Measurements from ENCODE around the gene DACT1. TPM values are rescaled to one million over a fixed set of nuclear protein-coding genes. Genes with fewer than 3 reads are reported as not detected.
A peak's percentile ranks its signal among the peaks of the same experiment; 100 is the strongest.

DACT1 gene
- total RNA-seq, 2 experiments from 2014 or later: 1.3 TPM

- no peaks in the 10 kb centered on the region for H3K36me3 Mint-ChIP-seq (ENCODE audit: low read depth)
- H3K27ac Mint-ChIP-seq: peak overlapping the region; percentile 70
- intact Hi-C loops (cut with DNase I, micrococcal nuclease): no loop called here
- H3K27me3 Mint-ChIP-seq: no peaks in the 10 kb centered on the region
- DNase-seq (no peak), ATAC-seq (ENCODE audit: poor library complexity) (no peak)
- no peak overlapping the region for H3K4me3 ChIP-seq (ENCODE audit: low read length)
- POLR2A ChIA-PET: interaction anchor here (1.0 kb wide), 1 partner anchor 24 kb away, joined by 7 read pairs; the partner anchor contains the start of gene DACT1
- no peaks in the 10 kb centered on the region for H3K27me3 ChIP-seq (ENCODE audit: control insufficient read depth in 1 of 2, insufficient read depth in 2 of 2, low read length in 2 of 2)
- H3K4me3 Mint-ChIP-seq: no peak overlapping the region
- CTCF ChIA-PET: no interaction called here
- no peaks in the 10 kb centered on the region for H3K9me3 Mint-ChIP-seq
- H3K4me1 ChIP-seq (ENCODE audit: insufficient read depth, low read length): peaks cover 4% of the 10 kb centered on the region
- H3K9me3 ChIP-seq (ENCODE audit: control insufficient read depth in 1 of 2, insufficient read depth in 1 of 2, low read length in 2 of 2): no peaks in the 10 kb centered on the region
- TF ChIP-seq CTCF (IDR thresholded peaks at IDR 0.05): no peak
- H3K4me1 Mint-ChIP-seq (ENCODE audit: low read depth): peaks cover 26% of the 10 kb centered on the region
- H3K36me3 ChIP-seq (ENCODE audit: insufficient read depth, low read length): no peaks in the 10 kb centered on the region
- no peak overlapping the region for H3K27ac ChIP-seq (ENCODE audit: low read depth in 1 of 2, low read length in 2 of 2)
Observed at GRCh38 chr14:58662018-58662417, 24.3 kb downstream of the DACT1 start.

GRCh38 chr14:58662759-58663158 is 25.0 kb downstream of the DACT1 start:
- Mint-ChIP-seq H3K36me3 (ENCODE audit: low read depth) (no peaks in the 10 kb centered on the region), H3K27me3 (no peaks in the 10 kb centered on the region), H3K4me1 (ENCODE audit: low read depth) (peaks cover 26% of the 10 kb centered on the region), H3K27ac (peak overlapping the region; percentile 70), H3K9me3 (no peaks in the 10 kb centered on the region), H3K4me3 (no peak overlapping the region)
- DNase-seq: no peak
- Histone ChIP-seq H3K4me3 (ENCODE audit: low read length) (no peak overlapping the region), H3K27ac (ENCODE audit: low read depth in 1 of 2, low read length in 2 of 2) (no peak overlapping the region), H3K4me1 (ENCODE audit: insufficient read depth, low read length) (peaks cover 4% of the 10 kb centered on the region), H3K36me3 (ENCODE audit: insufficient read depth, low read length) (no peaks in the 10 kb centered on the region), H3K27me3 (ENCODE audit: control insufficient read depth in 1 of 2, insufficient read depth in 2 of 2, low read length in 2 of 2) (no peaks in the 10 kb centered on the region), H3K9me3 (ENCODE audit: control insufficient read depth in 1 of 2, insufficient read depth in 1 of 2, low read length in 2 of 2) (no peaks in the 10 kb centered on the region)
- no peak for TF ChIP-seq CTCF (IDR thresholded peaks at IDR 0.05)
- ATAC-seq (ENCODE audit: poor library complexity): no peak
- ChIA-PET POLR2A (interaction anchor here (1.0 kb wide), 1 partner anchor 25 kb away, joined by 7 read pairs; the partner anchor contains the start of gene DACT1), CTCF (no interaction called here)
- intact Hi-C loops (cut with DNase I, micrococcal nuclease): no loop called here

GRCh38 chr14:58663494-58664111 is 25.8 kb downstream of the DACT1 start:
- Histone ChIP-seq H3K4me1 (ENCODE audit: insufficient read depth, low read length) (peaks cover 4% of the 10 kb centered on the region), H3K9me3 (ENCODE audit: control insufficient read depth in 1 of 2, insufficient read depth in 1 of 2, low read length in 2 of 2) (no peaks in the 10 kb centered on the region), H3K27ac (ENCODE audit: low read depth in 1 of 2, low read length in 2 of 2) (no peak overlapping the region), H3K36me3 (ENCODE audit: insufficient read depth, low read length) (no peaks in the 10 kb centered on the region), H3K27me3 (ENCODE audit: control insufficient read depth in 1 of 2, insufficient read depth in 2 of 2, low read length in 2 of 2) (no peaks in the 10 kb centered on the region), H3K4me3 (ENCODE audit: low read length) (no peak overlapping the region)
- H3K4me3 Mint-ChIP-seq: no peak overlapping the region
- peaks cover 26% of the 10 kb centered on the region for H3K4me1 Mint-ChIP-seq (ENCODE audit: low read depth)
- ATAC-seq (ENCODE audit: poor library complexity): no peak
- H3K9me3 Mint-ChIP-seq: no peaks in the 10 kb centered on the region
- H3K27me3 Mint-ChIP-seq: no peaks in the 10 kb centered on the region
- POLR2A ChIA-PET: no interaction called here
- H3K27ac Mint-ChIP-seq: no peak overlapping the region
- DNase-seq: no peak
- intact Hi-C loops (cut with DNase I, micrococcal nuclease): no loop called here
- CTCF ChIA-PET: no interaction called here
- no peak for TF ChIP-seq CTCF (IDR thresholded peaks at IDR 0.05)
- no peaks in the 10 kb centered on the region for H3K36me3 Mint-ChIP-seq (ENCODE audit: low read depth)

Measured in CD4-positive, alpha-beta T cell (primary cell).